ENCODE results near the gene TBC1D30. TPM values are rescaled to one million over a fixed set of nuclear protein-coding genes. Genes with fewer than 3 reads are reported as not detected.
"Not testable (repeated sequence)": the region's sequence is repeated elsewhere in the genome, so short reads cannot be mapped to it uniquely, and the experiment has no call there.

The TBC1D30 gene
- total and polyA plus RNA-seq, 9 of the 15 experiments (the other 6 are each of a cell fraction or from before 2014, with no cell fraction given): 0.07 to 0.55 (median 0.20) TPM; not detected in 1

DNA sequence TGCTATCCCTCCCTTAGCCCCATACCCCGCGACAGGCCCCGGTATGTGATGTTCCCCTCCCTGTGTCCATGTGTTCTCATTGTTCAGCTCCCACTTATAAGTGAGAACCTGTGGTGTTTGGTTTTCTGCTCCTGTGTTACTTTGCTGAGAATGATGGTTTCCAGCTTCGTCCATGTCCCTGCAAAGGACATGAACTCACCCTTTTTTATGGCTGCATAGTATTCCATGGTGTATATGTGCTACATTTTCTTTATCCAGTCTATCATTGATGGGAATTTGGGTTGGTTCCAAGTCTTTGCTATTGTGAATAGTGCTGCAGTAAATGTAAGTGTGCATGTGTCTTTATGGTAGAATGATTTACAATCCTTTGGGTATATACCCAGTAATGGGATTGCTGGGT lies 24.0 kb downstream of the TBC1D30 start:
- H4K20me1 ChIP-seq (replicated peaks; ENCODE audit: control insufficient read depth, insufficient read depth, low read length); CTCF ChIA-PET (ENCODE audit: low intra/inter-chr PET ratio); FAIRE-seq; POLR2A ChIA-PET; intact Hi-C loops (cut with micrococcal nuclease); H3K9me3 ChIP-seq (replicated peaks; ENCODE audit: control insufficient read depth, insufficient read depth, low read depth, low read length); DNase-seq (ENCODE audit: extremely low read depth in 1 of 4, low spot score in 3 of 4); H3K79me2 ChIP-seq (ENCODE audit: control insufficient read depth, insufficient read depth, low read length); H3K27me3 ChIP-seq (ENCODE audit: control insufficient read depth in 2 of 2, insufficient read depth in 2 of 2, low read length in 2 of 2); H3K36me3 ChIP-seq (ENCODE audit: control insufficient read depth, insufficient read depth, low read length); H3K4me3 ChIP-seq; H3K9ac ChIP-seq (ENCODE audit: insufficient read depth in 1 of 2, low read depth in 2 of 2, low read length in 2 of 2); H3K9me1 ChIP-seq (ENCODE audit: control insufficient read depth, insufficient read depth, low read length); H2AFZ ChIP-seq (ENCODE audit: low read depth, low read length); H3K4me2 ChIP-seq (ENCODE audit: insufficient read depth, low read length); ATAC-seq; BruUV-seq (replicated peaks); H3K27ac ChIP-seq (ENCODE audit: extremely low read depth, low read depth, low read length); H3K4me1 ChIP-seq (replicated peaks in 1 of 2; ENCODE audit: control insufficient read depth in 2 of 2, insufficient read depth in 2 of 2, low read length in 2 of 2); in situ Hi-C loops (cut with MboI): not testable (repeated sequence)
- WGBS (ENCODE audit: insufficient coverage, low coverage, missing lambda C conversion rate): 9% methylated on average over 4 of the region's 4 CpGs
- peak; percentile 58 for TF ChIP-seq ZNF146 (CRISPR knock-in tag; IDR thresholded peaks at IDR 0.05; ENCODE audit: unreplicated experiment)

GRCh38 chr12:64858882-64859605 lies 34.6 kb downstream of the TBC1D30 start:
- DNase-seq (ENCODE audit: extremely low read depth in 1 of 4, low spot score in 3 of 4) (no peak), FAIRE-seq (no peak), ATAC-seq (no peak)
- BruUV-seq (replicated peaks): no TSS peak
- WGBS (ENCODE audit: insufficient coverage, low coverage, missing lambda C conversion rate): 0% methylated on average over 4 of the region's 4 CpGs
- Histone ChIP-seq H3K4me3 (no peak overlapping the region), H3K27me3 (ENCODE audit: control insufficient read depth in 2 of 2, insufficient read depth in 2 of 2, low read length in 2 of 2) (peaks cover 4% of the 10 kb centered on the region in 2 experiments; a peak in 2 of 5 replicates), H3K9me1 (ENCODE audit: control insufficient read depth, insufficient read depth, low read length) (no peaks in the 10 kb centered on the region), H3K36me3 (ENCODE audit: control insufficient read depth, insufficient read depth, low read length) (no peaks in the 10 kb centered on the region), H3K9me3 (replicated peaks; ENCODE audit: control insufficient read depth, insufficient read depth, low read depth, low read length) (no peaks in the 10 kb centered on the region), H3K4me2 (ENCODE audit: insufficient read depth, low read length) (no peak overlapping the region), H3K27ac (ENCODE audit: extremely low read depth, low read depth, low read length) (no peak overlapping the region), H2AFZ (ENCODE audit: low read depth, low read length) (no peak overlapping the region), H3K79me2 (ENCODE audit: control insufficient read depth, insufficient read depth, low read length) (no peaks in the 10 kb centered on the region), H3K9ac (ENCODE audit: insufficient read depth in 1 of 2, low read depth in 2 of 2, low read length in 2 of 2) (no peak overlapping the region), H3K4me1 (replicated peaks in 1 of 2; ENCODE audit: control insufficient read depth in 2 of 2, insufficient read depth in 2 of 2, low read length in 2 of 2) (no peaks in the 10 kb centered on the region), H4K20me1 (replicated peaks; ENCODE audit: control insufficient read depth, insufficient read depth, low read length) (no peaks in the 10 kb centered on the region)
- in situ Hi-C loops (cut with MboI): no loop called here
- ChIA-PET POLR2A (no interaction called here), CTCF (ENCODE audit: low intra/inter-chr PET ratio) (no interaction called here)
- TF ChIP-seq POLR3G (IDR thresholded peaks at IDR 0.05; ENCODE audit: extremely low read depth, insufficient read length, insufficient replicate concordance) (no peak), PCBP2 (IDR thresholded peaks at IDR 0.05; ENCODE audit: low read depth, low read length, poor library complexity, severe bottlenecking) (no peak), TCFL5 (CRISPR knock-in tag; conservative IDR thresholded peaks at IDR 0.05) (no peak), EP400 (IDR thresholded peaks at IDR 0.05) (no peak)
- intact Hi-C loops (cut with micrococcal nuclease): no loop called here
